ENCODE data around the gene CRYBG2. TPM values are rescaled to one million over a fixed set of nuclear protein-coding genes. Genes with fewer than 3 reads are reported as not detected.

The CRYBG2 gene
- total and polyA plus RNA-seq, 10 of the 15 experiments (the other 5 are each of a cell fraction or from before 2014, with no cell fraction given), result 0.03 to 1.2 (median 0.11) TPM; not detected in 4

- Histone ChIP-seq H3K4me1 (ENCODE audit: control insufficient read depth, insufficient read depth, low read length) (peaks cover 54% of the 10 kb centered on the region), H3K9me3 (replicated peaks; ENCODE audit: control insufficient read depth, insufficient read depth, low read length) (no peaks in the 10 kb centered on the region), H3K27ac (ENCODE audit: control insufficient read depth, insufficient read depth) (no peak overlapping the region), H3K79me2 (ENCODE audit: control insufficient read depth, insufficient read depth, low read length) (peaks cover 26% of the 10 kb centered on the region), H3K4me2 (ENCODE audit: control insufficient read depth, insufficient read depth) (no peak overlapping the region), H3K4me3 (no peak overlapping the region), H3K9ac (ENCODE audit: control insufficient read depth, insufficient read depth, low read length) (no peak overlapping the region), H4K20me1 (ENCODE audit: control insufficient read depth, insufficient read depth) (no peaks in the 10 kb centered on the region), H3K27me3 (replicated peaks in 1 of 2; ENCODE audit: control insufficient read depth in 2 of 2, insufficient read depth in 2 of 2, low read length in 1 of 2) (no peaks in the 10 kb centered on the region), H2AFZ (ENCODE audit: control insufficient read depth, low read depth, low read length) (no peak overlapping the region), H3K36me3 (ENCODE audit: control insufficient read depth in 2 of 2, insufficient read depth in 2 of 2, low read length in 1 of 2) (peaks cover 7 to 11% of the 10 kb centered on the region in 2 experiments)
- in situ Hi-C loops (cut with MboI), result no loop called here
- 64% methylated on average over 15 of the region's 15 CpGs for WGBS (ENCODE audit: insufficient coverage, insufficient replicate concordance, low lambda C conversion rate, missing lambda C conversion rate)
- TF ChIP-seq NR2C1 (IDR thresholded peaks at IDR 0.05) (no peak), BACH1 (IDR thresholded peaks at IDR 0.05; ENCODE audit: borderline replicate concordance) (no peak), TCF7 (IDR thresholded peaks at IDR 0.05; ENCODE audit: borderline replicate concordance) (no peak)
- ChIA-PET RAD21 (ENCODE audit: unreplicated experiment) (interaction anchor here (1.0 to 8.9 kb wide), 2 partner anchors 26 to 37 kb away, joined by 3 to 113 read pairs; partner anchors contain the start of gene CD52), SMC1A (ENCODE audit: uncharacterized antibody, unreplicated experiment) (interaction anchor here (9.1 kb wide), 1 partner anchor 38 kb away, joined by 119 read pairs; the partner anchor contains the start of gene CD52), CTCF (interaction anchor here (1.6 to 18.0 kb wide), 3 partner anchors 37 to 135 kb away, joined by 8 to 879 read pairs (median 80); partner anchors contain the start of gene CD52), POLR2A (interaction anchor here (2.0 kb wide), 1 partner anchor 36 kb away, joined by 11 read pairs; the partner anchor contains the start of gene CD52)
- BruUV-seq (replicated peaks), result no TSS peak
- ATAC-seq (no peak), FAIRE-seq (no peak), DNase-seq (ENCODE audit: low read depth, low spot score) (no peak)
- intact Hi-C loops (cut with micrococcal nuclease; ENCODE audit: unreplicated experiment), result no loop called here
These were observed 72.0 kb downstream of the CRYBG2 start for GRCh38 chr1:26281971-26282370.

- Histone ChIP-seq H3K9me3 (replicated peaks; ENCODE audit: control insufficient read depth, insufficient read depth, low read length) (no peaks in the 10 kb centered on the region), H3K4me3 (peak overlapping the region; percentile 88; the same call in 1 of the 2 replicates), H3K4me2 (ENCODE audit: control insufficient read depth, insufficient read depth) (peak overlapping the region; percentile 98), H3K9ac (ENCODE audit: control insufficient read depth, insufficient read depth, low read length) (peak overlapping the region; percentile 91), H3K79me2 (ENCODE audit: control insufficient read depth, insufficient read depth, low read length) (peaks cover 26% of the 10 kb centered on the region), H3K4me1 (ENCODE audit: control insufficient read depth, insufficient read depth, low read length) (peaks cover 52% of the 10 kb centered on the region), H3K36me3 (ENCODE audit: control insufficient read depth in 2 of 2, insufficient read depth in 2 of 2, low read length in 1 of 2) (peaks cover 14 to 15% of the 10 kb centered on the region in 2 experiments), H4K20me1 (ENCODE audit: control insufficient read depth, insufficient read depth) (no peaks in the 10 kb centered on the region), H2AFZ (ENCODE audit: control insufficient read depth, low read depth, low read length) (no peak overlapping the region), H3K27me3 (replicated peaks in 1 of 2; ENCODE audit: control insufficient read depth in 2 of 2, insufficient read depth in 2 of 2, low read length in 1 of 2) (no peaks in the 10 kb centered on the region), H3K27ac (ENCODE audit: control insufficient read depth, insufficient read depth) (no peak overlapping the region)
- CTCF ChIA-PET, result interaction anchor here (1.6 to 18.0 kb wide), 5 partner anchors 7 to 135 kb away, joined by 8 to 879 read pairs (median 68); partner anchors contain the start of genes CD52 and CEP85
- FAIRE-seq (no peak), ATAC-seq (no peak), DNase-seq (ENCODE audit: low read depth, low spot score) (no peak)
- no peak for TF ChIP-seq HCFC1 (IDR thresholded peaks at IDR 0.05; ENCODE audit: low read length)
- TF ChIP-seq RB1 (IDR thresholded peaks at IDR 0.05; ENCODE audit: borderline replicate concordance), result no peak
- no peak for TF ChIP-seq USF2 (IDR thresholded peaks at IDR 0.05; ENCODE audit: borderline replicate concordance, low read depth, low read length)
- no peak for TF ChIP-seq PML (IDR thresholded peaks at IDR 0.05; ENCODE audit: low read length)
- 0 out of 2 replicates have a peak, but pooled peaks have one; percentile 47 for TF ChIP-seq POLR2A (IDR thresholded peaks at IDR 0.05; ENCODE audit: low read depth, low read length)
- no peak for TF ChIP-seq KAT2A (conservative IDR thresholded peaks at IDR 0.05; ENCODE audit: control insufficient read depth, low read depth, low read length)
- no peak for TF ChIP-seq ZBTB4 (CRISPR knock-in tag; IDR thresholded peaks at IDR 0.05)
- 84% methylated on average over 4 of the region's 5 CpGs for WGBS (ENCODE audit: insufficient coverage, insufficient replicate concordance, low lambda C conversion rate, missing lambda C conversion rate)
- RAD21 ChIA-PET (ENCODE audit: unreplicated experiment), result interaction anchor here (1.0 to 8.9 kb wide), 5 partner anchors 26 to 135 kb away, joined by 3 to 113 read pairs (median 3); partner anchors contain the start of gene CD52
- in situ Hi-C loops (cut with MboI), result no loop called here
- BruUV-seq (replicated peaks), result TSS peak; percentile 88
- SMC1A ChIA-PET (ENCODE audit: uncharacterized antibody, unreplicated experiment), result interaction anchor here (2.6 to 9.1 kb wide), 2 partner anchors 7 to 39 kb away, joined by 18 to 119 read pairs; partner anchors contain the start of gene CD52
- intact Hi-C loops (cut with micrococcal nuclease; ENCODE audit: unreplicated experiment), result no loop called here
- POLR2A ChIA-PET, result interaction anchor here (0.6 to 2.0 kb wide), 4 partner anchors 34 to 46 kb away, joined by 3 to 11 read pairs (median 4); partner anchors contain the start of gene CD52
These were observed 72.6 kb downstream of the CRYBG2 start for GRCh38 chr1:26281091-26281958.

Measured in GM12878 (cell line).